GM12878 (cell line): ENCODE data around the gene ASB14. TPM values are rescaled to one million over a fixed set of nuclear protein-coding genes. Genes with fewer than 3 reads are reported as not detected.

Experiments
- ATAC-seq: fragments of 200-7000 bp; cut with Tn5 transposase; 3 replicates; pipeline ENCODE4 v1.9.1; 2020; ENCODE audit warnings: mild to moderate bottlenecking, moderate library complexity
- BruUV-seq: library from RNA; stranded (reverse); fragments of 400-500 nt; replicated peaks from 2 replicates; lab custom pipeline; 2021; lab: Mats Ljungman, UMichigan
- CTCF ChIA-PET: fragments of 300-600 bp; sonication (Branson Sonifier 250); formaldehyde crosslinking; extraction: SDS; loops from one replicate; lab custom pipeline; 2021; ENCODE audit warnings: inconsistent platforms; lab: Yijun Ruan, JAX
- POLR2A ChIA-PET: fragments of 350-600 bp; formaldehyde crosslinking; extraction: SDS; loops from one replicate; lab custom pipeline; 2021; ENCODE audit warnings: inconsistent platforms; lab: Charles Lee
- RAD21 ChIA-PET: fragments of 300-600 bp; sonication (Branson Sonifier 250); formaldehyde crosslinking; loops from one replicate; lab custom pipeline; 2023; ENCODE audit warnings: antibody characterized with exemption; ENCODE audit not compliant: unreplicated experiment; lab: Charles Lee
- SMC1A ChIA-PET: fragments of 300-600 bp; sonication (Branson Sonifier 250); formaldehyde crosslinking; loops from one replicate; lab custom pipeline; 2023; ENCODE audit not compliant: unreplicated experiment, uncharacterized antibody; lab: Charles Lee
- DNase-seq: peaks from one replicate; pipeline ENCODE4 v3.0.0-alpha.2; 2011; ENCODE audit warnings: low read depth, low spot score
- FAIRE-seq: peaks from 3 replicates; lab custom pipeline; 2011; peaks lifted over from hg19 to GRCh38; lab: Jason Lieb, UNC
- H2AFZ ChIP-seq: 2 replicates; pipeline ENCODE4 v1.6.0; 2011; ENCODE audit warnings: low read depth, low read length, control low read depth; ENCODE audit not compliant: control insufficient read depth
- H3K27ac ChIP-seq: 2 replicates; pipeline ENCODE4 v1.5.1; 2011; ENCODE audit warnings: control low read depth; ENCODE audit not compliant: control insufficient read depth, insufficient read depth
- H3K27me3 ChIP-seq, 2 experiments: replicated peaks in 1 of 2; 2 replicates each; pipeline versions ENCODE4 v1.6.0 to v1.6.1; 2011; ENCODE audit warnings: low read length in 1 of 2; ENCODE audit not compliant: control insufficient read depth in 2 of 2, insufficient read depth in 2 of 2
- H3K36me3 ChIP-seq, 2 experiments: 2 replicates each; pipeline ENCODE4 v1.5.1; 2011; ENCODE audit warnings: low read length in 1 of 2; ENCODE audit not compliant: control insufficient read depth in 2 of 2, insufficient read depth in 2 of 2
- H3K4me1 ChIP-seq: 2 replicates; pipeline ENCODE4 v1.6.1; 2011; ENCODE audit warnings: mild to moderate bottlenecking, low read length, moderate library complexity, mixed read lengths; ENCODE audit not compliant: control insufficient read depth, insufficient read depth
- H3K4me2 ChIP-seq: 2 replicates; pipeline ENCODE4 v1.6.0; 2011; ENCODE audit warnings: control low read depth; ENCODE audit not compliant: control insufficient read depth, insufficient read depth
- H3K4me3 ChIP-seq: fragments of 200-600 bp; sonication (generic); 2 replicates; pipeline ENCODE4 v1.5.1; 2016
- H3K79me2 ChIP-seq: 2 replicates; pipeline ENCODE4 v1.6.0; 2011; ENCODE audit warnings: low read length; ENCODE audit not compliant: control insufficient read depth, insufficient read depth
- H3K9ac ChIP-seq: 2 replicates; pipeline ENCODE4 v1.8.0; 2011; ENCODE audit warnings: low read length, control low read depth, mixed read lengths; ENCODE audit not compliant: control insufficient read depth, insufficient read depth
- H3K9me3 ChIP-seq: replicated peaks from 3 replicates; pipeline ENCODE4 v1.5.1; 2011; ENCODE audit warnings: mild to moderate bottlenecking, low read length; ENCODE audit not compliant: control insufficient read depth, insufficient read depth
- H4K20me1 ChIP-seq: 2 replicates; pipeline ENCODE4 v1.6.0; 2011; ENCODE audit not compliant: control insufficient read depth, insufficient read depth
- CBFB ChIP-seq: IDR thresholded peaks from 2 replicates; pipeline ENCODE4 v1.6.1; 2016; ENCODE audit warnings: antibody characterized with exemption, low read depth
- CREB1 ChIP-seq: IDR thresholded peaks from 2 replicates; pipeline ENCODE4 v1.6.1; 2012; ENCODE audit warnings: low read depth, mild to moderate bottlenecking, inconsistent platforms
- E2F4 ChIP-seq: IDR thresholded peaks from 2 replicates; pipeline ENCODE4 v1.6.1; 2012; ENCODE audit warnings: low read depth, low read length, improper control_type of control experiment
- ETV6 ChIP-seq, 2 experiments: fragments of 450-650 bp in 1 of 2; IDR thresholded peaks in 1 of 2; conservative IDR thresholded peaks in 1 of 2; 2 replicates each; pipeline ENCODE4 v1.6.1; 2014; ENCODE audit warnings: antibody characterized with exemption in 1 of 2, borderline replicate concordance in 1 of 2, low read depth in 1 of 2, mild to moderate bottlenecking in 1 of 2, moderate library complexity in 1 of 2
- JUND ChIP-seq: IDR thresholded peaks from 2 replicates; pipeline ENCODE4 v1.6.1; 2012; ENCODE audit warnings: low read depth, mild to moderate bottlenecking, low read length, improper control_type of control experiment, moderate library complexity
- KAT2A ChIP-seq: conservative IDR thresholded peaks from 2 replicates; pipeline ENCODE4 v1.6.1; 2011; ENCODE audit warnings: low read depth, low read length; ENCODE audit not compliant: control insufficient read depth
- MEF2A ChIP-seq: IDR thresholded peaks from 2 replicates; pipeline ENCODE4 v1.6.1; 2011; ENCODE audit warnings: low read depth, mild to moderate bottlenecking, low read length, moderate library complexity; ENCODE audit not compliant: insufficient read depth
- MLLT1 ChIP-seq: fragments of 450-650 bp; IDR thresholded peaks from 2 replicates; pipeline ENCODE4 v1.6.1; 2016; ENCODE audit warnings: mild to moderate bottlenecking
- POLR2AphosphoS2 ChIP-seq: IDR thresholded peaks from 2 replicates; pipeline ENCODE4 v1.6.1; 2011; ENCODE audit warnings: low read depth, mild to moderate bottlenecking, low read length, improper control_type of control experiment, moderate library complexity
- SPI1 ChIP-seq: IDR thresholded peaks from 2 replicates; pipeline ENCODE4 v1.6.1; 2011; ENCODE audit warnings: low read depth, mild to moderate bottlenecking, low read length, moderate library complexity, borderline replicate concordance; ENCODE audit not compliant: insufficient read depth
- SREBF2 ChIP-seq: IDR thresholded peaks from 2 replicates; pipeline ENCODE4 v1.6.1; 2012; ENCODE audit warnings: mild to moderate bottlenecking, low read length
- WGBS: methylation state at CpG from one replicate; pipeline ENCODE4 v1.1.6; 2016; ENCODE audit warnings: low lambda C conversion rate; ENCODE audit not compliant: insufficient replicate concordance, insufficient coverage; ENCODE audit errors: missing lambda C conversion rate; 5-methylcytosine and 5-hydroxymethylcytosine counted together
- in situ Hi-C: fragments of 300-500 bp; cut with MboI; formaldehyde crosslinking; loops from 9 replicates; pipeline ENCODE4 v1.14.3; 2018; ENCODE audit warnings: mixed read lengths
- intact Hi-C: fragments of 100-400 bp; cut with micrococcal nuclease; formaldehyde crosslinking; loops from one replicate; pipeline ENCODE4 v1.14.2; 2022; ENCODE audit not compliant: unreplicated experiment
- polyA plus RNA-seq, 11 experiments: library from polyadenylated mRNA; depleted of rRNA in 4 of 11; unstranded in 6 of 11; stranded (reverse) in 5 of 11; fragments of >200 nt; fragmentation: Nextera tagmentation in 4 of 11; fragmentation: Illumina TruSeq in 1 of 11; extraction: Ambion mirVana in 4 of 11; extraction: Trizol in 1 of 11; gene quantifications; 1 replicate in 1 of 11; 2 replicates in 10 of 11; pipeline versions ENCODE4 v1.2.1 to v1.2.3, GENCODE V29; 2011 to 2016; ENCODE audit warnings: inconsistent platforms in 2 of 11, missing spikeins in 2 of 11, low read depth in 1 of 11
- total RNA-seq, 4 experiments: library from RNA; depleted of rRNA in 3 of 4; stranded (reverse); fragments of >200 nt in 3 of 4; fragmentation: Illumina TruSeq in 1 of 4; extraction: Trizol in 1 of 4; gene quantifications; 2 replicates each; pipeline versions ENCODE4 v1.2.1 to v1.2.3, GENCODE V29; 2013 to 2021
- TF ChIP-seq, protein P1 (sequence below): fragments of 450-650 bp; formaldehyde crosslinking; IDR thresholded peaks from 2 replicates; pipeline ENCODE4 v1.4.0; 2020; ENCODE audit warnings: mild to moderate bottlenecking, moderate library complexity

Gene ASB14
- total and polyA plus RNA-seq, 10 of the 15 experiments (the other 5 are each of a cell fraction or from before 2014, with no cell fraction given), result 0.18 to 0.63 (median 0.21) TPM; not detected in 6

DNA sequence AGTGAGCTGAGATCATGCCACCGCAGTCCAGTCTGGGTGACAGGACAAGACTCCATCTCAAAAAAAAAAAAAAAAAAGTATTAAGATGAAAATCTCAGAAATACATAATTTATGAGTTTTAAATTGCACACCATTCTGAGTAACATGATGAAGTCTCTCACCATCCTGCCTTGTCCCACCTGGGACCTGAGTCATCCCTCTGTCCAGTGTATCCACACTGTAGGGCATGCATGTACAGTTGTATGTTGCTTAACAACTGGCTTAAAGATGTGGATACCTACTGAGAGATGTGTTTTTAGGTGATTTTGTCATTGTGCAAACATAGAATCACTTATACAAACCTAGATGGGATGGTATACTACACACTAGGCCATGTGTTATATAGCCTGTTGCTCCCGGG lies 17.1 kb downstream of the ASB14 start:
- intact Hi-C loops, result no loop called here
- DNase-seq, result no peak

GRCh38 chr3:57274845-57275244 lies 17.6 kb downstream of the ASB14 start:
- Histone ChIP-seq H3K9ac (no peak overlapping the region), H3K9me3 (no peaks in the 10 kb centered on the region), H3K27ac (no peak overlapping the region), H3K4me2 (no peak overlapping the region), H3K4me3 (no peak overlapping the region), H4K20me1 (no peaks in the 10 kb centered on the region), H3K4me1 (no peaks in the 10 kb centered on the region), H3K36me3 (peaks cover 0 to 5% of the 10 kb centered on the region in 2 experiments; a peak in 1 of 4 replicates), H3K79me2 (no peaks in the 10 kb centered on the region), H2AFZ (no peak overlapping the region), H3K27me3 (no peaks in the 10 kb centered on the region)
- ATAC-seq, result no peak
- no peak for FAIRE-seq
- ChIA-PET POLR2A (no interaction called here), RAD21 (no interaction called here), CTCF (no interaction called here), SMC1A (no interaction called here)
- WGBS, result 94% methylated on average over 6 of the region's 6 CpGs
- no TSS peak for BruUV-seq
- in situ Hi-C loops (no loop called here), intact Hi-C loops (no loop called here)
- no peak for DNase-seq
- TF ChIP-seq JUND (no peak), CBFB (no peak), MLLT1 (no peak), KAT2A (no peak), CREB1 (no peak), E2F4 (no peak), SPI1 (no peak), SREBF2 (no peak), MEF2A (no peak), POLR2AphosphoS2 (no peak)
- TF ChIP-seq, protein P1, sequence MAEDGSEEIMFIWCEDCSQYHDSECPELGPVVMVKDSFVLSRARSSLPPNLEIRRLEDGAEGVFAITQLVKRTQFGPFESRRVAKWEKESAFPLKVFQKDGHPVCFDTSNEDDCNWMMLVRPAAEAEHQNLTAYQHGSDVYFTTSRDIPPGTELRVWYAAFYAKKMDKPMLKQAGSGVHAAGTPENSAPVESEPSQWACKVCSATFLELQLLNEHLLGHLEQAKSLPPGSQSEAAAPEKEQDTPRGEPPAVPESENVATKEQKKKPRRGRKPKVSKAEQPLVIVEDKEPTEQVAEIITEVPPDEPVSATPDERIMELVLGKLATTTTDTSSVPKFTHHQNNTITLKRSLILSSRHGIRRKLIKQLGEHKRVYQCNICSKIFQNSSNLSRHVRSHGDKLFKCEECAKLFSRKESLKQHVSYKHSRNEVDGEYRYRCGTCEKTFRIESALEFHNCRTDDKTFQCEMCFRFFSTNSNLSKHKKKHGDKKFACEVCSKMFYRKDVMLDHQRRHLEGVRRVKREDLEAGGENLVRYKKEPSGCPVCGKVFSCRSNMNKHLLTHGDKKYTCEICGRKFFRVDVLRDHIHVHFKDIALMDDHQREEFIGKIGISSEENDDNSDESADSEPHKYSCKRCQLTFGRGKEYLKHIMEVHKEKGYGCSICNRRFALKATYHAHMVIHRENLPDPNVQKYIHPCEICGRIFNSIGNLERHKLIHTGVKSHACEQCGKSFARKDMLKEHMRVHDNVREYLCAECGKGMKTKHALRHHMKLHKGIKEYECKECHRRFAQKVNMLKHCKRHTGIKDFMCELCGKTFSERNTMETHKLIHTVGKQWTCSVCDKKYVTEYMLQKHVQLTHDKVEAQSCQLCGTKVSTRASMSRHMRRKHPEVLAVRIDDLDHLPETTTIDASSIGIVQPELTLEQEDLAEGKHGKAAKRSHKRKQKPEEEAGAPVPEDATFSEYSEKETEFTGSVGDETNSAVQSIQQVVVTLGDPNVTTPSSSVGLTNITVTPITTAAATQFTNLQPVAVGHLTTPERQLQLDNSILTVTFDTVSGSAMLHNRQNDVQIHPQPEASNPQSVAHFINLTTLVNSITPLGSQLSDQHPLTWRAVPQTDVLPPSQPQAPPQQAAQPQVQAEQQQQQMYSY (CRISPR knock-in tag), result no peak

More for the DNA sequence above, 17.1 kb downstream of the ASB14 start:
- Histone ChIP-seq H4K20me1 (no peaks in the 10 kb centered on the region), H3K27me3 (no peaks in the 10 kb centered on the region), H3K9ac (no peak overlapping the region), H3K9me3 (no peaks in the 10 kb centered on the region), H3K4me1 (no peaks in the 10 kb centered on the region), H3K4me3 (no peak overlapping the region), H3K27ac (no peak overlapping the region), H2AFZ (no peak overlapping the region), H3K79me2 (no peaks in the 10 kb centered on the region), H3K36me3 (peaks cover 0 to 5% of the 10 kb centered on the region in 2 experiments; a peak in 1 of 4 replicates), H3K4me2 (no peak overlapping the region)
- ATAC-seq (no peak), FAIRE-seq (no peak)
- SMC1A ChIA-PET, result no interaction called here
- RAD21 ChIA-PET, result no interaction called here
- CTCF ChIA-PET, result no interaction called here
- no TSS peak for BruUV-seq
- in situ Hi-C loops, result no loop called here
- 98% methylated on average over 2 of the region's 2 CpGs for WGBS
- TF ChIP-seq ETV6 (conservative IDR thresholded peaks at IDR 0.05 in 1 of 2, IDR thresholded peaks at IDR 0.05 in 1 of 2; ENCODE audit: borderline replicate concordance in 1 of 2, low read depth in 1 of 2), result no peak
- no peak for TF ChIP-seq CREB1
- POLR2A ChIA-PET, result no interaction called here
